Measurements from ENCODE around the gene NCOA1.
A peak's percentile ranks its signal among the peaks of the same experiment; 100 is the strongest.
"Not testable (repeated sequence)": the region's sequence is repeated elsewhere in the genome, so short reads cannot be mapped to it uniquely, and the experiment has no call there.

NCOA1 gene

DNA sequence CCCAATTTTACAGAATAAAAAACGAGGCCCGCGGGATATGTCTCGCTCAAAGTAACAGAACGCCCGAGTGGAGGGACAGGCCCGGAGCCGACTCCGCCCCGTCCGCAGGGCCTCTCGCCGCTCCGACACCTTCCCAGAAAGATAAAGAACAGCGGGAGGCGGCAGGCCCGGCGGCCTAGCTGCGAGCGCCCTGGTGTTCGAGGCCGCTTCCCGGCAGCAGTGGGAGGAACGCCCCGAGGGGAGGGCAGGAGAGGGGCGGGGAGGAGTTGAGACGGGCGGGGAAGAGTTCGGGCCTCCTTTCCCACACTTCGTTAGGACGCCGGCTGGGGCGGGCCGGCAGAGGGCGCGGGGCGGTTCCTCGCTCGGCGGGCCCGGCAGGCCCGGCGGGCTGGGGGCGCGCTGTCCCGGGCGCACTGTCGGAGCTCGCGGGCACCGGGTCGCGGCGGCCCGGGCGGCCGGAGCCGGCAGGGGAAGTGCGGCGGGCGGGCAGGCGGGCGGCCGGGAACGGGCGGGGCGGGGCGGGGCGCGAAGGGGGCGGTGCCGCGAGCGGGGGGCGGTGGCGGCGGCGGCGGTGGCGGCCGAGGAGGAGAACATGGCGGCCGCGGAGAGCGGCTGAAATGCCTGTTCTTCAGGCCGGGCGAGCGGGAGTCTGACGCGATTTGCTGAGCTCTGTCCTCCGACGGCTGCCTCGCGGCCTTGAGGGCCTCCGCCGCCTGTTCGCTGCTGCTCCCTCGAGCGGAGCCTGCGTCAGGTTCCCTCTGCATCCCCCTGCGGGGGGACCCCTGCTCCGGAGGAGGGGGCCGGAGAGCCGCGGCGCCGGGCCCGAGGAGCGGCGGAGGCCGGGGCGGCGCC lies at the start of gene NCOA1:
Gene NCOA1, plus strand, starts transcription at position 565 of the 852 bp plus-strand sequence. CDS start 167,424 bp downstream, outside the sequence.
- DNase-seq: peak; percentile 46

GRCh38 chr2:24448797-24449196 lies 42.3 kb upstream of the NCOA1 start:
- DNase-seq: no peak

DNA sequence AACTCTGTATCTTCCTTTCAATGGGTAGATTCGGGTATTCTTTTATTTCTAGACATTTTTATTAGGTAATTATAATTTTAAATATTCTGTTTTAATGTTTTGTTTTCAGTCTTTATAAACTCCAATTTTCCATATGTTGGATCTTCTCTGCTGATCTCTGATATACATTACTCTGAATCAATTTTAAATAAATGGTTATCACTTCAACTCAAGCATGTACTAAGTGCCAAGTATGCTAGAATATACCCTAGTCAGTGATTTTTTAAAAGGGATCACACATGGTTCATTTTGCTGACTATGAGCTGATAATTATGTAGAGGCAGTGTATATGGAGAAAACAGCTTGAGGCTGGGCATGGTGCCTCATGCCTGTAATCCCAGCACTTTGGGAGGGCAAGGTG lies 41.7 kb upstream of the NCOA1 start:
- no peak for DNase-seq

DNA sequence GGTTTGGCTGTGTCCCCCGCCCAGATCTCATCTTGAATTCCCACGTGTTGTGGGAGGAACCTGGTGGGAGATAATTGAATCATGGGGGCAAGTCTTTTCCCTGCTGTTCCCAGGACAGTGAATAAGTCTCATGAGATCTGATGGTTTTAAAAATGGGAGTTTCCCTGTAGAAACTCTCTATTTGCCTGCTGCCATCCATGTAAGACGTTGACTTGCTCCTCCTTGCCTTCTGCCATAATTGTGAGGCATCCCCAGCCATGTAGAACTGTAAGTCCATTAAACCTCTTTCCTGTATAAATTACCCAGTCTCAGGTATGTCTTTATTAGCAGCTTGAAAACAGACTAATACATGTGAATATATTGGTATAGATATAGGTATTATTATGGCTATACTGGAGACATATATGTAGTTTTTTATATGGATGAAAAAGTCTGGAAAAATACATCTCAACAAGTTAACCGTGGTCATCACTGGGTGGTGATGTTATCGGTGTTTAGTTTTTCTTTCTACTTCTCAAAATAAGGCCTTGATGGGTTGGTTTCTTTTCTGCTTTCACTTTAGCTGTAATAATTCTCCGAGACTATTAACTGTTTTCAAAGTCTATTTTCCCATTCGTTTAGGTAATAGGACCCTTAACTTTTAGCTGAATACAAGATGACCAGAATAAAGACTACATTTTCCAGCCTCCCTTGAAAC lies 39.1 kb upstream of the NCOA1 start:
- DNase-seq: no peak

- no peak for DNase-seq
Measured at GRCh38 chr2:24452502-24452885, 38.6 kb upstream of the NCOA1 start.

DNA sequence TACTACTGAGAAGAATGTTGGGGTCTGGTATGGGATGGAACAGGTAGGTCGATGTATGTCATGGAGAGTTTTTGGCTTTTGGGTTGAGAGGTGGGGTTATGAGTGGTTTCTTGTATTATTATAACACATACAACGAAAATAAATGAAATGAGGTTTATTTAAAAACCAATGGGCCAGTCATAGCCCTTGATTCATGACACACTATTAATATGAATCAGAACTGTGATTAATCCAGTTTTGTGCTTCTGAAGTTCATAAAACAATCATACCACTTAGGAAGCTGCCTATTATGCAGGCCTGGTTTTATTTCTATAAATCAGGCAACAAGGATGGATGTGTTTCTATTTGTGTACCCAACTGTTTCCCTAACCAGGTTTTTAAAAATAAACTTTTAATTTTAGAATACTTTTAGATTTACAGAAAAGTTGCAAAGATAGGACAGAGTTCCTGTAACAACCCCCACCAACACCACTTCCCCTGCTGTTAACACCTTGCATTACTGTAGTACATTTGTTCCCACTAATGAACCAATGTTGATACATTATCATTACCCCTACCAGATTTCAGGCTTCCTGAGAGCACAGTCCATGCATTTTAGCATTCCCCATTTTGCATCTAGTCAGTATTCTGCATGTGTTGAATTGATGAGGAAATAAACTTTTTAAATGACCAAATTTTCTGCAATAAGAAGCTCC lies 37.5 kb upstream of the NCOA1 start:
- no peak for DNase-seq

- no peak for DNase-seq
Measured at GRCh38 chr2:24454294-24454693, 36.8 kb upstream of the NCOA1 start.

- DNase-seq: peak; percentile 67
Measured at GRCh38 chr2:24456599-24457556, 34.2 kb upstream of the NCOA1 start.

- DNase-seq: no peak
Measured at GRCh38 chr2:24457696-24458386, 33.2 kb upstream of the NCOA1 start.

DNA sequence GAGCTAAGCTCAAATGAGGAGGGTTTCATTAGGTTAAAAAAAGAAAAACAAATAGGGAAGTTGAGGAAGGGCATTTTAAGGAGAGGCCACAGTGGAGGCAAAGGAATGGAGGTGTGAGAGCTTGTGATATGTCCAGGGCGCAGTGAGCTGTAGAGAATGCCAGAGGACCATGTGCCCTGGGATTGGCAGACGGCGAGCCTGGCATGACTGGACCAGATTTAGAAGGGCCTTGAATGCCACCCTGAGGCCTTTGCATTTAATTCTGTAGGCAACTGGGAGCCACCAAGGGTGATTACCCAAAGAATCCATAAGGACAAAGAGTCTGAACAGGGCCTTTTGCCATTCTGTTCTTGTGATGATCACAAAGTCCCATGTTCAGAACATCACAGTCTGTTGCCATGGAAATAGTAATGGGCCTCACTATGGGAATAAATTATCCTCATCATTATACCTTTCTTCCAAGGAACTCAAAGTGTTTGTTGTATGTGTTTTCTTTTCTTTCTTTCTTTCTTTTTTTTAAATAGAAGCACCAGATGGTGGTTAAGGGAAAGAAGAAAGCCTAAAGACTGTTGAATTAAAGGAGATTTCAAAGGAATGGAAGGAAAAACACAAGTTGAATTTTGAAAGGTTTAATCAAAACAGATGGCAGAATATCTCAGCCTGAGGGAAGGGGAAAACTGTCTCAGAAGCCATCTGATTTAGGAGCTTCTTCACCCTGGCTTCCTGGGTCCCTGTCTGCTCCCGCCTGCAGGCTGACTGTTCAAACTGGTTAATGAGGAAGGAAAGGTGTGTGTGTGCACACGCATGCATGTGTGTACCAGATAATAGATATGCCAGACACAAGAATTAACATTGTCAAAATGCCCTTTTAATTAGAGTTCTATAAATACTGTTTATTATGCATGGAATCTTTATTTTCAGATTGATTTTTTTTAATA lies 31.6 kb upstream of the NCOA1 start:
- no peak for DNase-seq

DNA sequence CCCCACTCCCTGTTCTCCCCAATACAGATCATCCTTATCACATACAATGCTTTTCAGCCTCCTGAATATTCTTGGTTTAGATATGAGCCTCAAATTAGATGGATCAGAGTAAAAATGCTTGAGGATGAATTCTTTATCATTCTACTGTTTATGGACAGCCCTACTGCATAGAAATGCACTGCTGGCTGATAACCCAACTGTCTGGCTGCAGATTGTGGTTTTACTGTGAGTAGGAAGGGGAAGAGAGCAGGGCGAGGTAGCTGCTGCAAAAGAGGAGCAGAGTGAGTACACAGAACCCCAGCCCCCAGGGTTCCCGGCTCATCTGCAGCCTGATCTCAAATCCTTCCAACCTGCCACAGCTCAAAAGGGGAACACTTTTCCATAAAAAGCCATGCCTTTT lies 29.4 kb upstream of the NCOA1 start:
- DNase-seq: no peak

DNA sequence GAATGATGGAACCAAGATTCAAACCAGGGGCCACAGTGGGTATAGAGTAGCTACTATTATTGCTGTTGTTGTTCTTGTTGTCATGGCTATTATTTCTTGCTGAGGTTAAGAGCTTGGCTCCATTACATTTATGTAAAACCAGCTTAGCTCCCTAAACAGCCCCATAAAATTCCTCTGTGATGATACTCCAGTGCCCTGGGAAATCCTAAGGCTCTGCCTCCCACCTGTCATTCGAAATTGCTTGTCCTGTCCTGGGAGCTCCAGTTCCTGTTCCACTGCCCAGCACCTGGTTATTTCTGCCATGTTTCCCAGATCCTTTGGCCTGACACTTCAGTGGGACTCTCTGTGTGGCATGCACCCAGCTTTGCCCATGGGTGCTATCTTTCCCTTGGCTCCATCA lies 27.8 kb upstream of the NCOA1 start:
- DNase-seq: no peak

DNA sequence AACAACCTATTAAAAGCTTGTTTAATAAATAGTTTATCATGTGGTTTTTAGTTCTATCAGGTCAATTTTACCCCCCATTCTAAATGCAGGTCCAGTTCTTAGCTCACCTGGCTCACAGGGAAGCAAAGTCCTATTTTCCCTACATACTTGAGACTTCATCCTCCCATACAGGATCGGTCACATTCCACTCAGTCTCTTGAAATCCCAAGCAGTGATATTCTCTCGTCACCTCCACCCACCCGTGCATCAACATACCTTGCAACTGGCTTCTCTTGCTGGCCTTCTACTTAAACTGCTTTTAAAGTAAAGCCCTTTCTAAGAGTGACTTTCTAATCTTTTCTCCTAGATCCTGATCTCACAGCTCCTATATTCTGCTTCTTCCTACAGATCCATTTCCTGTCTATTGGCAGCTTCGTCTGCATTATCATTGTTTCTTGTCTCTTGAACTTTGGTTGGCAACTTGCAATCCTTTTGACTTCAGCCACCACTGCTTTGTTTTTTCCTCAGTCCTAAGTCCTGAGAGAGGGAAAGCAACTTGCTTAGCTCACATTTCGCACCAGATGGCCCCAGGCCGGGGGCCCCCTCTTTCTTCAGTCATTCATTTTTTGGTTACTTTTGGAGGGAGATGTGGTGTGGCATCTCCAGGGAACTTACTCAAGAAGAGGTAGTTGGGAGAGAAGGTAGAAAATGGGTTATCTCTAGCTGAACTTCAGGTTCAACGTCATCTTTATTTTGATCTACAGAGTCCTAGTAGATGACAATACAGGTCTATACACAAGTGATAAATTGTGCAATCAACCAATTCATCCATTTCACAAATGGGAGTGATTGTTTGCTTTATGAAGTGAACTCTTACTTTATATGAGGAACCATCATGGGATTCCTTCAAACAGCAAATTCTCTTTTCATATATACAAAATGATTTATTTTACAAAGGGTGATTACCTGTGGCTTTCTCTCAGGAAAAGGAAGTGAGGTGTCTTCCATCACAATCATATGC lies 23.9 kb upstream of the NCOA1 start:
- no peak for DNase-seq

DNA sequence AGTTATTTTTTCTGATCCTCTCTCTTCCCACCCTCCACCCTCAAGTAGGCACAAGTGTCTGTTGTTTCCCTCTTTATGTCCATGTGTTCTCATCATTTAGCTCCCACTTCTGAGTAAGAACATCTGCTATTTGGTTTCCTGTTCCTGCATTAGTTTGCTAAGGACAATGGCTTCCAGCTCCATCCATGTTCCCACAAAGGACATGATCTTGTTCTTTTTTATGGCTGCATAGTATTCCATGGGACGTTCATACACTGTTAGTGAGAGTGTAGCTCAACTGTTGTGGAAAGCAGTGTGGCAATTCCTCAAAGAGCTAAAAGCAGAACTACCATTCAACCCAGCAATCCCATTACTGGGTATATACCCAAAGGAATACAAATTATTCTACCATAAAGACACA lies 22.6 kb upstream of the NCOA1 start:
- not testable (repeated sequence) for DNase-seq

GRCh38 chr2:24469148-24469650 lies 21.9 kb upstream of the NCOA1 start:
- no peak for DNase-seq

DNA sequence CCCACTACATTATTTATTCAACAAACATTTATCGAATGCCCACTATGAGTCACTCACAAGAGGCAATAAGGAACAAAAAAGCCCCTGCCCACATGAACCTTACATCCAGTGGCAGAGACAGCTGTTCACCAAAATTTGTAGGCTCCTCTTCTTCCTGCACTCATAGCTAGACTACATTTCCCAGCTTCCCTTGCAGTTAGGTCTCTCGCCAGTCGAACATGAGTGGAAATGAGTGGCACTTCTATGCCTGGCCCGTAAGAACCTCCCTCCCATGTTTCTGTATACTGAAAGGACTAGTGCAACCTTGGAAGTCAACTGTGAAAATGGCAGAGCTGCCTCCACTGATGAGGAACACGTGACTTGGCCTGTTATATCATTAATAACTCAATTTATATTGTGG lies 19.4 kb upstream of the NCOA1 start:
- no peak for DNase-seq

GRCh38 chr2:24472416-24472815 lies 18.6 kb upstream of the NCOA1 start:
- no peak for DNase-seq

DNA sequence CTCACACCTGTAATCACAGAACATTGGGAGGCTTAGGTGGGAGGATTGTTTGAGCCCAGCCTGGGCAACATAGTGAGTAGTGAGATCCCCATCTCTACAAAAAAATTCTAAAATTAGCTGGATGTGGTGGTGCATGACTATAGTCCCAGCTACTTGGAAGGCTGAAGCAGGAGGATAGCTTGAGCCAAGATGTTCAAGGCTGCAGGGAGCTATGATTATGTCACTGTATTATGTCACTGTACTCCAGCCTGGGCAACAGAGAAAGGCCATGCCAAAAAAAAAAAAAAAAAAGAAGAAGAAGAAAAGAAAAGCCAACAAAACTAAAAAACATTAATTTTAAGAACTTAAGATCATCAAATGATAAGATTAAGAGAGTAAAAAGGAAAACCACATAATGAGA lies 17.4 kb upstream of the NCOA1 start:
- no peak for DNase-seq

DNA sequence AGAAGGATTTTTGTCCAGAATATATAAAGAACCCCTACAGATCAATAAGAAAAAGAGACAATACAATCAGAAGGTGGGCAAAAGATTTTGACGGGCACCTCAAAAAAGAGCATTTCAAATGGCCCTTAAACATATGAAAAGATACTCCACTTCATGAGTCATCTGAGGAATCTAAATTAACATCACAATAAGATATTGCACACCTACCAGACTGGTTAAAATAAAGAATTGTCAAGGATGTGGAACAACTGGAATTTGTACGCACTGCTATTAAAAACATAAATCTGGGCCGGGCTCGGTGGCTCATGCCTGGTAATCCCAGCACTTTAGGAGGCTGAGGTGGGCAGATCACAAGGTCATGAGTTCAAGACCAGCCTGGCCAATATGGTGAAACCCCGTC lies 17.0 kb upstream of the NCOA1 start:
- no peak for DNase-seq
